HG03378 (cell line): Measurements from ENCODE around the gene TLE4.
"Not testable (repeated sequence)": the region's sequence is repeated elsewhere in the genome, so short reads cannot be mapped to it uniquely, and the experiment has no call there.

Experiments used
- ATAC-seq: cut with Tn5 transposase; IDR thresholded peaks from one replicate; pipeline ENCODE4 v1.9.1; 2021; ENCODE audit warnings: mild to moderate bottlenecking, moderate library complexity; ENCODE audit not compliant: unreplicated experiment

TLE4 gene

GRCh38 chr9:79709743-79710674 is 138.2 kb downstream of the TLE4 start:
- no peak for ATAC-seq

GRCh38 chr9:79711874-79712273 is 140.1 kb downstream of the TLE4 start:
- no peak for ATAC-seq

GRCh38 chr9:79719021-79719420 is 147.3 kb downstream of the TLE4 start:
- ATAC-seq = no peak

- ATAC-seq = no peak
These were observed 148.2 kb downstream of the TLE4 start for GRCh38 chr9:79719989-79720388.

GRCh38 chr9:79731171-79731890 is 159.6 kb downstream of the TLE4 start:
- peak; percentile 93 for ATAC-seq

- ATAC-seq = no peak
These were observed 163.4 kb downstream of the TLE4 start for GRCh38 chr9:79735023-79735779.

GRCh38 chr9:79736051-79736450 is 164.3 kb downstream of the TLE4 start:
- ATAC-seq = no peak

GRCh38 chr9:79741381-79741780 is 169.6 kb downstream of the TLE4 start:
- no peak for ATAC-seq

GRCh38 chr9:79742110-79742721 is 170.5 kb downstream of the TLE4 start:
- ATAC-seq = no peak

- ATAC-seq = no peak
These were observed 172.8 kb downstream of the TLE4 start for GRCh38 chr9:79744521-79744920.

GRCh38 chr9:79745752-79746336 is 174.1 kb downstream of the TLE4 start:
- ATAC-seq = no peak

- ATAC-seq = not testable (repeated sequence)
These were observed 180.2 kb downstream of the TLE4 start for GRCh38 chr9:79751895-79752466.

GRCh38 chr9:79756414-79756813 is 184.6 kb downstream of the TLE4 start:
- ATAC-seq = no peak

GRCh38 chr9:79757074-79757473 is 185.3 kb downstream of the TLE4 start:
- ATAC-seq = no peak

- ATAC-seq = no peak
These were observed 186.3 kb downstream of the TLE4 start for GRCh38 chr9:79757881-79758669.

GRCh38 chr9:79759460-79759859 is 187.7 kb downstream of the TLE4 start:
- ATAC-seq = no peak

GRCh38 chr9:79762070-79762469 is 190.3 kb downstream of the TLE4 start:
- no peak for ATAC-seq

GRCh38 chr9:79763671-79764285 is 192.0 kb downstream of the TLE4 start:
- ATAC-seq = no peak

- ATAC-seq = no peak
These were observed 192.6 kb downstream of the TLE4 start for GRCh38 chr9:79764374-79764773.
